ENCODE measurements around the gene CARD11.

DNA sequence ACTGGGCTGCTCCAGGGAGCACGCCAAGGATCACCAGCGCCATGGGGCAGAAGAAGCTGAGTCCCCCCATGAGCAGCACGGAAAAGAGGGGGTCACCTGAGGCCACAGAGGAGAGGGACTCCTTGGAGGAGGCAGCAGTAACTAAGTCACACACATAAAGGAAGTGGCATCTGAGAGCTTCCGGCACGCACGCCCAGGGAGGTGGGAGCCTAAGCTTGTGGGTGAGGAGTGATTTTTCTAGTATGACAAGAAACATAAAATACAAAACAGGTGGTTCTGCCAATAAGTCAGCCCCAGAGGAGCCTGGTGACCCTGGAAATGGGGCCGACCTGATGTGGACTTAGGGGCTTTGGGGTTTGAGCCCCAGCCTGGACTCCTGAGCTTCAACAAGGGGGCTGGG is 60.8 kb downstream of the CARD11 start:
- no peak for TF ChIP-seq CTCF (IDR thresholded peaks at IDR 0.05)
- no peak for TF ChIP-seq POLR2A (IDR thresholded peaks at IDR 0.05)
